ENCODE data around the gene LGR4. TPM values are rescaled to one million over a fixed set of nuclear protein-coding genes. Genes with fewer than 3 reads are reported as not detected.

The LGR4 gene
- total and polyA plus RNA-seq, 7 donors: 11.3 to 44.3 (median 29.9) TPM

GRCh38 chr11:27373856-27374602 is 98.6 kb downstream of the LGR4 start:
- intact Hi-C loops (cut with DNase I): no loop called here
- Histone ChIP-seq H3K36me3 (peaks cover 0 to 48% (median 5%) of the 10 kb centered on the region in 4 donors), H3K27me3 (no peaks in the 10 kb centered on the region), H3K4me3 (no peak overlapping the region), H3K9me3 (no peaks in the 10 kb centered on the region), H3K27ac (no peak overlapping the region), H3K4me1 (peaks cover 0 to 16% (median 11%) of the 10 kb centered on the region in 4 donors)
- WGBS, 2 donors: 21 to 62% methylated on average over 6 of the region's 6 CpGs
- no peak for DNase-seq
- TF ChIP-seq EP300 (IDR thresholded peaks at IDR 0.05) (no peak), POLR2AphosphoS5 (IDR thresholded peaks at IDR 0.05) (no peak), POLR2A (IDR thresholded peaks at IDR 0.05) (no peak), CTCF (IDR thresholded peaks at IDR 0.05) (no peak)

- H3K9me3 ChIP-seq: no peaks in the 10 kb centered on the region
- no peak overlapping the region for H3K4me3 ChIP-seq
- H3K27me3 ChIP-seq: no peaks in the 10 kb centered on the region
- H3K36me3 ChIP-seq: peaks cover 0 to 51% (median 5%) of the 10 kb centered on the region in 4 donors
- intact Hi-C loops (cut with DNase I): no loop called here
- TF ChIP-seq CTCF (IDR thresholded peaks at IDR 0.05) (no peak), EP300 (IDR thresholded peaks at IDR 0.05) (no peak), POLR2AphosphoS5 (IDR thresholded peaks at IDR 0.05) (no peak), POLR2A (IDR thresholded peaks at IDR 0.05) (no peak)
- peaks cover 0 to 16% (median 11%) of the 10 kb centered on the region in 4 donors for H3K4me1 ChIP-seq
- 75 to 85% methylated on average over 3 of the region's 3 CpGs for WGBS, 2 donors
- no peak overlapping the region for H3K27ac ChIP-seq
- DNase-seq: no peak
Observed at GRCh38 chr11:27373392-27373791, 99.2 kb downstream of the LGR4 start.

GRCh38 chr11:27372164-27372563 is 100.4 kb downstream of the LGR4 start:
- intact Hi-C loops (cut with DNase I): no loop called here

GRCh38 chr11:27371489-27371888 is 101.1 kb downstream of the LGR4 start:
- H3K27ac ChIP-seq: no peak overlapping the region
- no peaks in the 10 kb centered on the region for H3K27me3 ChIP-seq
- H3K36me3 ChIP-seq: peaks cover 0 to 57% (median 10%) of the 10 kb centered on the region in 4 donors
- H3K4me3 ChIP-seq: no peak overlapping the region
- H3K9me3 ChIP-seq: no peaks in the 10 kb centered on the region
- DNase-seq: no peak
- no peak for TF ChIP-seq POLR2A (IDR thresholded peaks at IDR 0.05)
- no peak for TF ChIP-seq EP300 (IDR thresholded peaks at IDR 0.05)
- TF ChIP-seq CTCF (IDR thresholded peaks at IDR 0.05): no peak
- intact Hi-C loops (cut with DNase I): no loop called here
- H3K4me1 ChIP-seq: peaks cover 0 to 16% (median 11%) of the 10 kb centered on the region in 4 donors

More at GRCh38 chr11:27372164-27372563, 100.4 kb downstream of the LGR4 start:
- no peaks in the 10 kb centered on the region for H3K9me3 ChIP-seq
- no peak overlapping the region for H3K4me3 ChIP-seq
- no peak for TF ChIP-seq CTCF (IDR thresholded peaks at IDR 0.05)
- no peak for TF ChIP-seq POLR2A (IDR thresholded peaks at IDR 0.05)
- TF ChIP-seq POLR2AphosphoS5 (IDR thresholded peaks at IDR 0.05): no peak
- TF ChIP-seq EP300 (IDR thresholded peaks at IDR 0.05): no peak
- no peak for DNase-seq
- H3K27ac ChIP-seq: no peak overlapping the region
- H3K27me3 ChIP-seq: no peaks in the 10 kb centered on the region
- peaks cover 0 to 57% (median 10%) of the 10 kb centered on the region in 4 donors for H3K36me3 ChIP-seq
- H3K4me1 ChIP-seq: peaks cover 0 to 16% (median 11%) of the 10 kb centered on the region in 4 donors
- WGBS, 2 donors: 76 to 84% methylated on average over 2 of the region's 2 CpGs
